NCI-H128 (cell line): ENCODE results near the gene CLDN2.

Source experiments
- DNase-seq: peaks from one replicate; lab custom pipeline; 2025; ENCODE audit not compliant: unreplicated experiment; lab: John Stamatoyannopoulos, UW

CLDN2 gene

GRCh38 chrX:106917830-106918500 lies 2.2 kb upstream of the CLDN2 start:
- no peak for DNase-seq

DNA sequence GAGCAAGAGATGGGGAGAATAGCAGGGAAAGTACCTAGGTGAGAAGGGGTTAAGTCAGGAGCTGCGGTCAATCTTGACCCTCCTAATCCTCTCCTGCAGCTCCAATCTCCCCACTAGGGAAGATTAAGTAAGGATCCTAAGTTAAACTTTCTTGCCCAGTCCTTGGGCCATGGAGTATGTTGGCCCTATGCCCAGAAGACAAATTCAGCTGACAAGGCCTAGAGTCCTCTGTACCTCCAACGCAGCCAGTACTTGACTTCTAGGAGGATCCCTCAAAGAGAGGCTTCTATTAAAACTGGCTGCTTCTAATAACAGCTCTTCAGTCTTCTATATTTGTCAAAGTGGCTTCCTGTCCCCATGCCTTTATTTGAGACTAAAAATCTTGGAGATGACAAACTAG lies 1.4 kb downstream of the CLDN2 start:
- no peak for DNase-seq

DNA sequence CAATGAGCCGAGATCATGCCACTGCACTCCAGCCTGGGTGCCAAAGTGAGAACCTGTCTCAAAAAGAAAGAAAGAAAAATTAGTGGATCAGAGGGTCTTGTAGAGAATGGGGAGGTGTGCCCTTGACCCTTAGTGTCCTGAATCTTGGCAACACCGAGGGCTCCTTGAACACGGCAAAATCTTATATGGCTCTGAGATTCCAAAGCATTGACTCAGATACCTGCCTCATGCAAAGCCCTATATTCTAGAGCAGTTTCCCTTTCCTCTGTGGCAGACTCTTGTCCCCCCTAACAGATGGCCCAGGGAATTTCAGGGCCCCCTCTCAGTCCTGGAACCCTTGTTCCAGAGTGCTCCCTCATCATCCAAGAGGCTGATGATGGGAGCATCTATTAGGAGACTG lies 6.8 kb downstream of the CLDN2 start:
- no peak for DNase-seq

GRCh38 chrX:106927700-106928099 lies 7.5 kb downstream of the CLDN2 start:
- DNase-seq: no peak

- no peak for DNase-seq
These were observed 8.0 kb downstream of the CLDN2 start for GRCh38 chrX:106928227-106928626.

GRCh38 chrX:106931831-106932491 lies 11.8 kb downstream of the CLDN2 start:
- DNase-seq: no peak

GRCh38 chrX:106932492-106932923 lies 12.3 kb downstream of the CLDN2 start:
- no peak for DNase-seq

GRCh38 chrX:106932960-106933537 lies 12.8 kb downstream of the CLDN2 start:
- no peak for DNase-seq

- DNase-seq: no peak
These were observed 13.3 kb downstream of the CLDN2 start for GRCh38 chrX:106933538-106933961.

DNA sequence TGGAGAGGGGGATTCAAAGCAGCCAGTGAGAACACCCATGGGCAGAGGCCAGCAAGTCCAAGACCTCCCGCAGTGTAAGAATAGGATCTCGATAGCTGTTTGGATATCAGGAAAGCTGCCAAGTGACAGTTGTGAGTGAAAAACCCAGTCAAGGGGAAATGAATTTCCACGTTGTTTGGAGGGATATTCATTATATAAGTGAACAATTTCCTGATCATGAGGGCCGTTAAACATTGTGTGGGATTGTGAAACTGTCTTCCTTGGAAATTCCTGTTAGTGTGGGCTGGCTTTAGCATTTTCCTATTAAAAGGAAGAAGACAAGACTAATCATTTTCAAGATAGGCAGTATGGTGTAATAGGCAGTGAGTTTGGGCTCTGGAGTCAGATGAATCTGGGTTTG lies 15.0 kb downstream of the CLDN2 start:
- no peak for DNase-seq

DNA sequence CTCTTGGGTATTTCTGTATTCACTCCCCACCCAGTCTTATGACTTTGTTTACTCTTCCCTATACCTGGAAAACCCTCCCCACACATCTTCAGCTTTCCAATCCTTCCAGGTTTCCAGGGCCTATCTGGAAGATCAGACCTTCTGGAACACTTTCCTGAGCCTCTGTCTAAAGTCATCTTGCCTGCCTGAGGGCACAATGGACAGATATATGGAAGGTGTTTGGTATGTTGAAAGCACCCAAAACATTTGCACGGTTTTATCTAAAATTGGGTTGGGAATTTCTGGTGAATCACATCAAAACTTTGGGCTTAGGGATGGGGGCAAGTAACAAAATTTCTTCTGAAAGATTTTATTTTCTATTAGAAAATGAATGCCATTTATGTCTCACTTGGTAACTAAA lies 16.0 kb downstream of the CLDN2 start:
- no peak for DNase-seq

- no peak for DNase-seq
These were observed 19.4 kb downstream of the CLDN2 start for GRCh38 chrX:106939566-106939965.

GRCh38 chrX:106940068-106940467 lies 19.9 kb downstream of the CLDN2 start:
- no peak for DNase-seq

DNA sequence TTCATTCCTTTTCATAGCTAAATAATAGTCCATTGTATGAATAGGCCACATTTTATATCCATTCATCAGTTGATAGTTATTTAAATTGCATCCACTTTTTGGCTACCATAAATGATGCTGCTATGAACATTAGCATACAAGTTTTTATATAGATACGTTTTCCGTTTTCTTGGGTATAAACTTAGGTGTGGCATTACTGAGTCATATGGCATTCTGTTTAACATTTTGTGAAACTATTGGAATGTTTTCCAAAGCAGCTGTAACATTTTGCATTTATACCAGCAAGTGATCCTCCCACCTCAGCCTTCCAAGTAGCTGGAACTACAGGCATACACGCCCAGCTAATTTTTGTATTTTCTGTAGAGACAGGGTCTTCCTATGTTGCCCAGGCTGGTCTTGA lies 26.3 kb downstream of the CLDN2 start:
- DNase-seq: no peak

- no peak for DNase-seq
These were observed 28.4 kb downstream of the CLDN2 start for GRCh38 chrX:106948641-106949040.

- DNase-seq: no peak
These were observed 29.2 kb downstream of the CLDN2 start for GRCh38 chrX:106949366-106949765.

GRCh38 chrX:106950381-106950780 lies 30.2 kb downstream of the CLDN2 start:
- no peak for DNase-seq

- DNase-seq: no peak
These were observed 31.0 kb downstream of the CLDN2 start for GRCh38 chrX:106951230-106951629.

DNA sequence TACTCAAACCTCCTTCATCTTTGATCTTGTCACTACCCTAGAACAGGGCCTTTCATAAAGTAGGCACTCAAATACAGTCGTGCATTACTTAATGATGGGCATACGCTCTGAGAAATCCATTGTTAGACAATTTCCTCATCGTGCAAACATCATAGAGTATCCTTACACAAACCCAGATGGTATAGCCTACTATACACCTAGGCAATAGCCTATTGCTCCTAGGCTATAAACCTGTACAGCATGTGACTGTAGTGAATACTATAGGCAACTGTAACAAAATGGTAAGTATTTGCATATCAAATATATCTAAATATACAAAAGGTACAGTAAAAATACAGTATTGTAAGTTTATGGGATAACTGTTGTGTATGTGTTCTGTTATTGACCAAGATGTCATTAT lies 31.9 kb downstream of the CLDN2 start:
- DNase-seq: no peak

- no peak for DNase-seq
These were observed 32.3 kb downstream of the CLDN2 start for GRCh38 chrX:106952538-106952937.

GRCh38 chrX:106952988-106953387 lies 32.8 kb downstream of the CLDN2 start:
- no peak for DNase-seq

- no peak for DNase-seq
These were observed 33.8 kb downstream of the CLDN2 start for GRCh38 chrX:106954041-106954440.
